Ectodermal cell (in vitro differentiated cells): ENCODE data around the gene AURKA.

Experiments used
- H3K27ac ChIP-seq: 2 replicates; pipeline ENCODE4 v1.7.0; 2013; ENCODE audit warnings: mild to moderate bottlenecking, low read depth, low read length; ENCODE audit not compliant: insufficient read depth, poor library complexity, severe bottlenecking
- H3K27me3 ChIP-seq: 2 replicates; pipeline ENCODE4 v1.7.0; 2013; ENCODE audit warnings: mild to moderate bottlenecking, low read length; ENCODE audit not compliant: insufficient read depth, control insufficient read depth, poor library complexity, severe bottlenecking
- H3K36me3 ChIP-seq: one replicate; pipeline ENCODE4 v1.7.0; 2013; ENCODE audit warnings: low read length; ENCODE audit not compliant: control insufficient read depth, insufficient read depth
- H3K4me1 ChIP-seq: one replicate; pipeline ENCODE4 v1.7.0; 2013; ENCODE audit warnings: low read length; ENCODE audit not compliant: control insufficient read depth, insufficient read depth
- H3K4me3 ChIP-seq: 2 replicates; pipeline ENCODE4 v1.7.0; 2013; ENCODE audit warnings: low read depth, low read length, control low read depth; ENCODE audit not compliant: insufficient read depth
- H3K9me3 ChIP-seq: 2 replicates; pipeline ENCODE4 v1.7.0; 2013; ENCODE audit warnings: mild to moderate bottlenecking, low read length, moderate library complexity; ENCODE audit not compliant: control insufficient read depth
- WGBS, 2 experiments: methylation state at CpG; one replicate each; pipeline ENCODE4 v1.1.7; 2013; ENCODE audit warnings: missing lambda C conversion rate in 2 of 2; 5-methylcytosine and 5-hydroxymethylcytosine counted together

Gene AURKA

GRCh38 chr20:56362833-56363413 is 29.1 kb downstream of the AURKA start:
- Histone ChIP-seq H3K36me3 (no peaks in the 10 kb centered on the region), H3K4me3 (no peak overlapping the region), H3K4me1 (peaks cover 18% of the 10 kb centered on the region), H3K27ac (no peak overlapping the region), H3K27me3 (peaks cover 16% of the 10 kb centered on the region), H3K9me3 (no peaks in the 10 kb centered on the region)
- 75 to 82% methylated on average over 8 of the region's 8 CpGs for WGBS, 2 experiments

GRCh38 chr20:56361900-56362299 is 30.1 kb downstream of the AURKA start:
- Histone ChIP-seq H3K9me3 (no peaks in the 10 kb centered on the region), H3K4me3 (no peak overlapping the region), H3K27me3 (peaks cover 16% of the 10 kb centered on the region), H3K27ac (no peak overlapping the region), H3K36me3 (no peaks in the 10 kb centered on the region), H3K4me1 (peaks cover 18% of the 10 kb centered on the region)
- 92 to 95% methylated on average over 4 to 8 of the region's 8 CpGs for WGBS, 2 experiments

GRCh38 chr20:56360908-56361205 is 31.2 kb downstream of the AURKA start:
- Histone ChIP-seq H3K36me3 (no peaks in the 10 kb centered on the region), H3K9me3 (no peaks in the 10 kb centered on the region), H3K27me3 (peaks cover 16% of the 10 kb centered on the region), H3K27ac (no peak overlapping the region), H3K4me3 (no peak overlapping the region), H3K4me1 (peaks cover 18% of the 10 kb centered on the region)
- 35 to 42% methylated on average over 8 of the region's 8 CpGs for WGBS, 2 experiments

GRCh38 chr20:56360133-56360907 is 31.7 kb downstream of the AURKA start:
- Histone ChIP-seq H3K4me3 (peak overlapping the region; percentile 76), H3K27ac (no peak overlapping the region), H3K27me3 (peaks cover 16% of the 10 kb centered on the region), H3K4me1 (peaks cover 18% of the 10 kb centered on the region), H3K9me3 (no peaks in the 10 kb centered on the region), H3K36me3 (no peaks in the 10 kb centered on the region)
- 59 to 63% methylated on average over 13 to 14 of the region's 14 CpGs for WGBS, 2 experiments

- whole genome bisulfite sequencing, 2 experiments = 23 to 24% methylated on average over 51 of the region's 51 CpGs
- H3K27ac ChIP-seq = no peak overlapping the region
- no peaks in the 10 kb centered on the region for H3K36me3 ChIP-seq
- peaks cover 16% of the 10 kb centered on the region for H3K27me3 ChIP-seq
- peak overlapping the region; percentile 76 for H3K4me3 ChIP-seq
- no peaks in the 10 kb centered on the region for H3K9me3 ChIP-seq
- H3K4me1 ChIP-seq = peaks cover 18% of the 10 kb centered on the region
Observed at GRCh38 chr20:56359212-56360132, 32.5 kb downstream of the AURKA start.

- peaks cover 16% of the 10 kb centered on the region for H3K27me3 ChIP-seq
- H3K9me3 ChIP-seq = no peaks in the 10 kb centered on the region
- H3K4me1 ChIP-seq = peaks cover 18% of the 10 kb centered on the region
- peak within 1 kb of the TSS; percentile 76 for H3K4me3 ChIP-seq
- 1% methylated on average over 63 of the region's 63 CpGs for WGBS, 2 experiments
- H3K27ac ChIP-seq = no peak within 1 kb of the TSS
- H3K36me3 ChIP-seq = no peaks in the 10 kb centered on the region
Observed at GRCh38 chr20:56358600-56359211, 33.3 kb downstream of the AURKA start, which contains the start of gene FAM210B. Gene FAM210B (plus strand): TSS chr20:56358974. CDS start chr20:56359006, 32 bp downstream.

GRCh38 chr20:56358070-56358469 is 33.9 kb downstream of the AURKA start:
- no peak overlapping the region for H3K27ac ChIP-seq
- H3K9me3 ChIP-seq = no peaks in the 10 kb centered on the region
- 83 to 88% methylated on average over 4 to 6 of the region's 6 CpGs for WGBS, 2 experiments
- peaks cover 18% of the 10 kb centered on the region for H3K4me1 ChIP-seq
- peaks cover 16% of the 10 kb centered on the region for H3K27me3 ChIP-seq
- H3K4me3 ChIP-seq = no peak overlapping the region
- H3K36me3 ChIP-seq = no peaks in the 10 kb centered on the region

- Histone ChIP-seq H3K27me3 (no peaks in the 10 kb centered on the region), H3K27ac (no peak overlapping the region), H3K4me3 (no peak overlapping the region), H3K36me3 (no peaks in the 10 kb centered on the region), H3K9me3 (no peaks in the 10 kb centered on the region), H3K4me1 (peaks cover 4% of the 10 kb centered on the region)
- 84 to 90% methylated on average over 4 of the region's 4 CpGs for WGBS, 2 experiments
Observed at GRCh38 chr20:56353356-56353755, 38.7 kb downstream of the AURKA start.

GRCh38 chr20:56352345-56353055 is 39.5 kb downstream of the AURKA start:
- no peaks in the 10 kb centered on the region for H3K9me3 ChIP-seq
- no peak overlapping the region for H3K27ac ChIP-seq
- H3K4me3 ChIP-seq = no peak overlapping the region
- no peaks in the 10 kb centered on the region for H3K36me3 ChIP-seq
- H3K4me1 ChIP-seq = peaks cover 12% of the 10 kb centered on the region
- 88 to 89% methylated on average over 5 of the region's 5 CpGs for WGBS, 2 experiments
- H3K27me3 ChIP-seq = no peaks in the 10 kb centered on the region
